ENCODE data around the gene PMP22.

Gene PMP22

GRCh38 chr17:15273141-15273793 lies 8.1 kb upstream of the PMP22 start:
- no peak for DNase-seq

GRCh38 chr17:15271741-15272140 lies 6.6 kb upstream of the PMP22 start:
- no peak for DNase-seq

GRCh38 chr17:15270628-15271381 lies 5.7 kb upstream of the PMP22 start:
- DNase-seq = no peak

- no peak for DNase-seq
Measured at GRCh38 chr17:15269780-15270089, 4.6 kb upstream of the PMP22 start.

GRCh38 chr17:15269087-15269779 lies 4.1 kb upstream of the PMP22 start:
- DNase-seq = no peak

GRCh38 chr17:15268461-15268860 lies 3.3 kb upstream of the PMP22 start:
- DNase-seq = no peak

- DNase-seq = no peak
Measured at GRCh38 chr17:15267996-15268395, 2.9 kb upstream of the PMP22 start.

GRCh38 chr17:15266325-15267125 lies 1.4 kb upstream of the PMP22 start:
- no peak for DNase-seq

GRCh38 chr17:15264542-15264941 lies 584 bp downstream of the PMP22 start:
- no peak for DNase-seq

- DNase-seq = no peak
Measured at GRCh38 chr17:15263680-15264079, 1.4 kb downstream of the PMP22 start.

GRCh38 chr17:15263206-15263579 lies 1.9 kb downstream of the PMP22 start:
- peak; percentile 78 for DNase-seq

- DNase-seq = peak; percentile 83
Measured at GRCh38 chr17:15262291-15263205, 2.6 kb downstream of the PMP22 start.

- DNase-seq = peak; percentile 59
Measured at GRCh38 chr17:15261802-15262290, 3.3 kb downstream of the PMP22 start.

GRCh38 chr17:15261258-15261801 lies 3.8 kb downstream of the PMP22 start:
- DNase-seq = peak; percentile 79

- DNase-seq = peak; percentile 94
Measured at GRCh38 chr17:15260376-15261257, 4.5 kb downstream of the PMP22 start.

- DNase-seq = no peak
Measured at GRCh38 chr17:15257796-15258512, 7.2 kb downstream of the PMP22 start.

- DNase-seq = peak; percentile 89
Measured at GRCh38 chr17:15257258-15257788, 7.8 kb downstream of the PMP22 start.

GRCh38 chr17:15256689-15257088 lies 8.4 kb downstream of the PMP22 start:
- no peak for DNase-seq

GRCh38 chr17:15255713-15256454 lies 9.2 kb downstream of the PMP22 start:
- DNase-seq = peak; percentile 14
